ENCODE measurements around the gene SHCBP1.

- no peak for TF ChIP-seq TCF12 (IDR thresholded peaks at IDR 0.05; ENCODE audit: low read depth)
- TF ChIP-seq RAD21 (IDR thresholded peaks at IDR 0.05; ENCODE audit: low read depth) = peak; percentile 45
- TF ChIP-seq FOXM1 (IDR thresholded peaks at IDR 0.05; ENCODE audit: borderline replicate concordance, low read depth) = no peak
- TF ChIP-seq TAF1 (IDR thresholded peaks at IDR 0.05; ENCODE audit: low read depth) = no peak
- TF ChIP-seq ZBTB7A (IDR thresholded peaks at IDR 0.05; ENCODE audit: low read depth) = no peak
These were observed 8.4 kb upstream of the SHCBP1 start for GRCh38 chr16:46629331-46630219.
